Activated gamma-delta T cell treated with Interleukin-2 at 50 U/mL for 16 hours (primary cell): ENCODE measurements around the gene WNT16.

ENCODE experiments used
- DNase-seq: peaks from one replicate; pipeline ENCODE4 v3.0.0-alpha.2; 2020

Gene WNT16

DNA sequence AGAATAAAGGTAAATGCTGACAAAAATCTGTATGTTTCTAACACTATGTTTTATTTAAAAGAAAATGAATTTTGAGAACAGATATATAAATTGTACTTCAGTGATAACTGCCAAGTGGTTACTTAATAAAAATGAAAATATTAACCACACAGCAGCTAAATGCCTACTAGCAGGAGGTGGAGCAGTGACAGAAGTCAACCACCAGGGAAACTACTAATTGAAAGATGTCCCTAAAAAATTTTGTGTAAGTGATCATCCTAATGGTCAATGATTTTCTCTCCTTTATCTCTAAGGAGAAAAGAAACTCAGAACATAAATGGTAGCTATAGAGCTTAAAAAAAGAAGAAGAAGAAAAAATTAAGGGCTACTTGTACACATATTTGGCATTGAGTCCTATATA lies 22.9 kb downstream of the WNT16 start:
- DNase-seq, result no peak

- no peak for DNase-seq
Measured at GRCh38 chr7:121352323-121352722, 23.5 kb downstream of the WNT16 start.

DNA sequence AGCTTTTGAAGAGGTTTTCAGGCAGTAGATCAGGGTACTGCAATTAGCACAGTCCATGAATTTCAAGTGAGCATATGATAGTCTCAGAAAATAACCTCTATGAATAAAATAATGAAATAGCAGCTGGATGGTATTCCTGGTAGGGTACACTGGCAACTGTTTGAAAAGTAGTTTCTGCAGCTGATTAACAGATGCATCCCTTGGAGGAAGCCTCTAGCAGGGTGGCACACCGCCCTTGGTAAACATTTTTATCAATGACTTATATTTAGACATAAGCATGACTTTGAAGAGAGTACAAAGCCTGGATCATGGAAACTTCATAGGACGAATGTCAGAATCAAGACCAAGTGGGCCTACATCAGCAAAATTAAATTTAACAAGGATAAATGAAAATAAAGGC lies 26.8 kb downstream of the WNT16 start:
- no peak for DNase-seq

GRCh38 chr7:121360564-121360963 lies 31.8 kb downstream of the WNT16 start:
- peak; percentile 37 for DNase-seq

- peak; percentile 29 for DNase-seq
Measured at GRCh38 chr7:121366852-121367431, 38.1 kb downstream of the WNT16 start.

- DNase-seq, result no peak
Measured at GRCh38 chr7:121369462-121369861, 40.7 kb downstream of the WNT16 start.

- no peak for DNase-seq
Measured at GRCh38 chr7:121371367-121371766, 42.6 kb downstream of the WNT16 start.

- DNase-seq, result no peak
Measured at GRCh38 chr7:121371883-121372282, 43.1 kb downstream of the WNT16 start.

GRCh38 chr7:121372376-121373010 lies 43.7 kb downstream of the WNT16 start:
- no peak for DNase-seq

DNA sequence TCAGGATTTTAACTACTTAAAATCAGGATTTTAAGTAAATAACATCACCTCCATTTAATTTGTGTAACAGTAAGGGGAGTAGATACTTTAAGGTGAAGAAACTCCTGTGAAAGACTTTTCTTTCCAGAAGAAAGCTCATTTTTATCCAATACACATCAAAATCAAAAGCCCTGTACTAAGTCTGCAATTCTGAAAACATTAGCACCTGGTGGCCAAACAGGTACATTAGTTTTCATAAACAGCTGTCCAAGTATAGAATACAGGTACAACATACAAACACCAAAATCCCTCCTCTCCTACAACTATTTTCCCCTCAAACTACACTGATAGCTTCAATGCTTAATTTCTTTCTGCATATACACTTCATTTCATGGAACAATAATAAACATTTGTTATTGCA lies 44.4 kb downstream of the WNT16 start:
- DNase-seq, result no peak

DNA sequence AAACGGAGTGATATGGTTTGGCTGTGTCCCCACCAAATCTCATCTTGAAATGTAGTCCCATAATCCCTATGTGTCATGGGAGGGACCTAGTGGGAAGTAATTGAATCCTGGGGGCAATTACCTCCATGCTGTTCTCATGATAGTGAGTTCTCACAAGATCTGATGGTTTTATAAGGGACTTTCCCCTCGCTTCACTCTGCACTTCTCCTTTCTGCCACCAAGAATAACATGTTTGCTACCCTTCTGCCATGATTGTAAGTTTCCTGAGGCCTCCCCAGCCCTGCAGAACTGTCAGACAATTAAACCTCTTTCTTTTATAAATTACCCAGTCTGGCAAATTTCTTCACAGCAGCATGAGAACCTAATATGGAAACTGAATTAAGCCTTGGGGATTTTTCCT lies 48.2 kb downstream of the WNT16 start:
- no peak for DNase-seq

DNA sequence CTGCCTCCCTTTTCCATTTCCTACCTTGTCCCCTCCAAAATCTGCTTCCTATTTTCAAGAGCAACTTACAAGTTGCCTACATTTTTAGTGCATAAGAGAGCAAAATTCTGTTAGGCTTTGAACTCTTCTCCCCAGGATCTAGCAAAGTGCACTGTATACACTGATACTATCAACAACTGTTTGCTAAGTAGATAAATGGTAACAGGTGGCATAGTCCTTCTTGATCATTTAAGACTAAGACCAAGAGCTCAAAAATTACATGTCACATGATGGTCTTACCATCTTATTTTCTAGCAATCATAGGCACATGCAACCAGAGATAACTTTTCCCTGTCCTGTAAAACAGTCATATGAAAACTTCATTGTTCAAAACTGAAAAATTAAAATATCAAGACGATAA lies 51.1 kb downstream of the WNT16 start:
- no peak for DNase-seq

DNA sequence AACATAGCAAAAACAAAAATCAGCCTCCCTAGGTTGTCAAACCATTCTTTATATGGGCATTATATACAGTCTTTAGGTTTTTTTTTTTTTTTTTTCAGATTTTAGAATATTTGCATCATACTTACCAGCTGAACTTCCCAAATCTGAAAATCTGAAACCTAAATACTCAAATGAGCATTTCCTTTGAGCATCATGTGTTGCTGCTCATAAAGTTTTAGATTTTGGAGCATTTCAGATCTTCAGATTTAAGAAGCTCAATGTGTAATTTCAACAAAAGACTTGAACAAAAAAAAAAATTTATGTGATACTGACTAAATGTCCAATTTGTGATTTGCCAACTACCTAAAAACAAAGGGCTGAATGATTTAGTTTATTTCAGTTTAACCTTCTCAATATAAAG lies 53.7 kb downstream of the WNT16 start:
- DNase-seq, result no peak

GRCh38 chr7:121383235-121383910 lies 54.6 kb downstream of the WNT16 start:
- no peak for DNase-seq

DNA sequence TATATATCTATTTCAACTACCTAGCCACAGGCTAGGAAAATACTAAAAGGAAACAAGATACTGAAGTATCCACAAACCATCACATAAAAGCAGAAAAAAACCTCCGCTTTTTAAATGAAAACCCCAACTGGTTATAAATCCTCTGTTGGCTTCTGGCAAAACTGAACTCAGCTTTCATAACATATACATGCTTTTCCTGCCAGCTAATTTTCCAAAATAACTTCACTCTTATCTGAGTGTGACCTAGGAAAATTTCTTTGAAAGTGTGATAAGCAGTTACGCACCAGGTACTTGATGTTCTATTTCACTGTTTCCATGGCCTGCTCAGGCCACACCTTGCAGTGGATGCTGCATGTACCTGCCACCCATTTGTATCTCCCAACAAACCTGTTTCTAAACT lies 55.5 kb downstream of the WNT16 start:
- DNase-seq, result no peak

DNA sequence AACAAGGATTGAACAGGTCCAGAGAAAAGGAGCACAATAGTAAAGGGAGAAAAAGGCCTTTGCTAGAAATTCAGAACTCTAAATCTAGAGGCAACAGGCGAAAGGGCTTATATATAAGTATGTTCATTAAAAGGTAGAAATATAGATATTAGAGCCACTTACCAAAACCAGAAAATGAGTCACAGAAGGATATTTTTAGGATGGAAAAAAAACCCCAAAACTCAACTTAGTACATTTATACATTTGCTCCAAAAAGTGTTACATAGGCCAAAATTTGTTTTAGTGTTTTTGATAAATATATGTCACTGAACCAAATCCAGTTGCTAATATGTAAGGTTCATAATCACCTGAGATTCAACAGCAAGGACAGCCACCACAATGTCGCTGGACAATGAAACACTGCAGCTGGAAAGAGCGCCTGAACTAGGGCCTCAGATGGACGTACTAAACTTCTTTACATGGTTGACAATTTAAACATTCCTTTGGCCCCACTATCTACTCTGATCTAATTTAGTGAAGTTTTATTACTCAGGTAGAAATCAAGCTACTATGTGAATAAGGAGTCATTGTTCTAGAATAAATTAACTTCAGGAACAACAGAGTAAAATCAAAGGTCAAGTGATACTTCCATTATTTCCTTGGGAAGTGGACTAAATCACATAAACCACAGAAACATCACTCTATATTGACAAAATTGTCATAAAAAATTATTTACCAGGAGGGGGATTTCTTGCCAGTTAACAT lies 56.4 kb downstream of the WNT16 start:
- no peak for DNase-seq

GRCh38 chr7:121385800-121386179 lies 57.0 kb downstream of the WNT16 start:
- no peak for DNase-seq

DNA sequence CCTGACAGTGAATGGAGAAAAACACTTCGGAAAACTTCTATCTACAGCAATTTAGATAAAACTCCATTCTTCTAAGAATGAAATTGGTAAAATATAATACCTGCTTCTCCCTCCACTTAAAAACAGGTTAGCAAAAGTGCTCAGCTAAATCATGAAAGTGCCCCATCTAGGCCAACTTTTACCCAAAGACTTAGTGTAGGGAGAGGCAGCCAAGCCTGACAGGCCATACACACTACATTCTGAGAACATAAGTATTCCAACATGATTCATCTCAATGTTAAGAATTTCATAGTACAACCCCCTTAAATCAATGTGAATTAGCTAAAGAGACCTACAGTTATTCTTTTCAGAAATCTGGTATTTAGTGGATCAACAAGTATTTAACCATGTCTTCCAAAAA lies 60.1 kb downstream of the WNT16 start:
- DNase-seq, result no peak

DNA sequence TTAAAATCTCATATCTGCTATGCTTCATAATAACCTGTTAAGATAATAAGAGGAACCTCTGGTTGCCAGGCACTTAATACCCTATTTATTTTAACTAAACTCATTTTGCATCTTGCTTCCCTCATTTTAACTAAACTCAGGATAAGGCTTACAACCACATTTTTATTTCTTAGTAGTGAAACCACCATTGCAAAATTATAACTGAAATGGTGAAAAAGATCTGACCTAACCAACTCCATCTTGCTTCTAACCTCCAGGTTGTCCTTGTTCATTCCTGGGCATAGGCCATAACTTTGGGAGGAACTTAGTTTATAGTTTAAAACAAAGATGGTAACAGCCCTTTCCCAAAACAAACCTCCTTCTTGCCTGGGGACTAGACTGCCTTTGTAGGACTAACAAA lies 61.3 kb downstream of the WNT16 start:
- no peak for DNase-seq

GRCh38 chr7:121390617-121391016 lies 61.8 kb downstream of the WNT16 start:
- DNase-seq, result no peak
